HG02884 (cell line): ENCODE data around the gene ALKBH6.
A peak's percentile ranks its signal among the peaks of the same experiment; 100 is the strongest.

ENCODE experiments used
- ATAC-seq: cut with Tn5 transposase; IDR thresholded peaks from one replicate; pipeline ENCODE4 v1.9.1; 2021; ENCODE audit warnings: mild to moderate bottlenecking, moderate library complexity; ENCODE audit not compliant: unreplicated experiment

The ALKBH6 gene

DNA sequence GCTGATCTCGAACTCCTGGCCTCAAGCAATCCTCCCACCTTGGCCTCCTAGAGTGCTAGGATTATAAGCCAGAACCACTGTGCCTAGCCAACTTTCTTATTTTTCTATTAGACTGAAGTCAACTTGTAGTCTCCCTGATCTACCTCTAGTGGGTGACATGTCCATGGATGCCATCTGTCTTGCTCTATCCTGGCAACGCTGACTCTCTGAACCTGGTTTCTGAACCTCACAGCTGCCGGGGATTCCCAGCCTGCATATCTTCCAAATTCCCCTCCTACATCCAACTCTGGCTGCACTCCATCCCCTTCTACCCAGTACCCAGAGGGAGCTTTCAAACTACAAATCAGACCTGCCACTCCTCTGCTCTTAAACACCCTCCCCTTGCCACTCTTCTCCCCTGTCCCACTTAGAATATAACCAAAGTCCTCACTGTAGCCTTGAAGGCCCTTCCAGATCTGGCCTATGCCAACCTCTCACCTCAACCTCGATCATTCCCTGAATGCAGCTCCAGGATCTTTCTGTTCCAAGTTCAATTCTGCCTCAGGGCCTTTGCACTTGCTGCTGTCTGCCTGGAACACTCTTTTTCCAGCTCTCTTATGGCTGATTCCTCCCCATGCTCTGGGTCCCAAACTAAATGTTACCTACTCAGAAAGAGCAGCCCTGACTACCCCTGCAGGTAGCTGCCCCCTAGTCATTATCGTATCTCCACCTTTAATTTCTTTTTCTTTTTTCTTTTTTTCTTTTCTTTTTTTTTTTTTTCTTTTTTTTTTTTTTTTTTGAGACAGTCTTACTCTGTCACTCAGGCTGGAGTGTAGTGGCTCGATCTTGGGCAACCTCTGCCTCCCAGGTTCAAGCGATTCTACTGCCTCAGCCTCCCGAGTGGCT, 16.5 kb upstream of the ALKBH6 start:
- ATAC-seq: no peak

DNA sequence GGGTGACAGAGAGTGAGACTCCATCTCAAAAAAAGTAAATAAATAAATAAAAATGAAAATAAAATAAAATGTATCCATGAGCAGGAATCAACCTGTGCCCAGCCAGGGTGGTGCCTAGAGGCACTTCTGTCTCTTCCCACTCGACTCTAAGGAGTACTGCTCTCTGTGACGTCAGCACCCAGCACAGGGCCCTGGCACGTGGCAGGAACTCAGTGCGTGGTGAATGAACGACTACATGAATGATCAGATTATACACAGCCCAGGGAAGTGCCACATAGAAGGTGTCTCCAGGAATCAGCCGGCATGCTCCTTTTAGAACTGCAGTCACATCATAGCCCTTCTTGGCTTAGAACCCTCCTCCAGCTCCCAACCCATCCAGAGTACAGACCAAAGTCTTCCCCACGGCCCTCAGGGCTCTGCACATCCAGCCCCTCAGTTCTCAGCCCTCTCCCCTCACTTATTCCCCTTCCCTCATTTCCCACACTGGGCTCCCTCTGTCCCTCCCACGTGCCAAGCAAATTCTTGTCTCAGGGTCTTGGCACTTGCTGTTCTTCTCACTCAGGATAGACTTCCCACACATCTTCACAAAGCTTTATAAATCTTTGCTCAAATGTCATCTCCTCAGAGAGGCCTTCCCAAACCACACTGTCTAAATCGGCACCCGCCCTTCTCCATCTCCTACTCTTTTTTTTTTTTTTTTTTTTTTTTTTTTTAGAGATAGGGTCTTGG, 14.5 kb upstream of the ALKBH6 start:
- no peak for ATAC-seq

DNA sequence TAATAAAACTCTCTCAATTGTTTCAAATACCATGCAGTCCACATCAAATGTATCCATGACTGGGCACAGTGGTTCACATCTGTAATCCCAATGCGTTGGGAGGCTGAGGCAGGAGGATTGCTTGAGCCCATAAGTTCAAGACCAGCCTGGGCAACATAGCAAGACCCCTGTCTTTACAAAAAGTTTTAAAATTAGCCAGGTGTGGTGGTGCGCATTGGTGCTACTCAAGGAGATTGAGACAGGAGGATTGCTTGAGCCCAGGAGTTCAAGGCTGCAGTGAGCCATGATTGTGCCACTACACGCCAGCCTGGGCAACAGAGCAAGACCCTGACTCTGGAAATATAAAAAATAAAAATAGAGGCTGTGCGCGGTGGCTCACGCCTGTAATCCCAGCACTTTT, 13.7 kb upstream of the ALKBH6 start:
- no peak for ATAC-seq

DNA sequence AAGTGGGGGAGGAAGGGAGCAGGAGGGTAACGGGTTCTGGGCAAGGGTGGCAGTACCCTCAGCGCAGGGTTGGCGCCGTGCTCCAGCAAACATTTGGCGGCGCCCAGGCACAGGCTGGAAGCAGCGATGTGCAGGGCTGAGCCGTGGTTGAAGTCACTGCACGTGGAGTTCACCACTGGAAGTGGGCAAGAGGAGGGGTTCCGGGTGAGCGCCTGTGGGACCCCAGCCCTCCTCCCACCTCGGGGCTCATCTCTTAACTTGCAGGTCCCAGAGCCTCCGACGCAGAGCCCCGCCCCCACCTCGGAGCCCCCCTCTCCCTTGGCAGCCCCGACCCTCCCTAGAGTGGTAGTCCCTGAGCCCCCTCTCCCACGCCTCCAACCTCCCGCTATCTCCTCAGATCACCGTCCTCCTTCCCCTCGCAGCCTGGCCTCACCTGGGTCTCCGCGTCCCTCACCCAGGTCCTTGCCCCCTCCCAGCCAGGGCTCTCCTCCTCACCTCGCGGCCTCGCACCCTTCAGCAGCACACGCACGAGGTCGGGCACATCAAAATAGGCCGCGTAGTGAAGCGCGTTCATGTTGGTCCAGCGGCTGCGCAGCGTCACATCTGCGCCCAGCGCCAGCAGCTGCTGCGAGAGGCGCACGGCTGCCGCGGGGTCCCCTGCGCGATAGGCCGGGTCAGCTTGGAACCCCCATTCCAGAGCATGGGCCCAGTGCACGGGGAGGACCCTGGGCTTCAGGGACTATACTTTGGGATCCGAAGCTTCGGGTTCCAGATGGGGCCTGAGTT, 12.3 kb upstream of the ALKBH6 start:
- no peak for ATAC-seq

DNA sequence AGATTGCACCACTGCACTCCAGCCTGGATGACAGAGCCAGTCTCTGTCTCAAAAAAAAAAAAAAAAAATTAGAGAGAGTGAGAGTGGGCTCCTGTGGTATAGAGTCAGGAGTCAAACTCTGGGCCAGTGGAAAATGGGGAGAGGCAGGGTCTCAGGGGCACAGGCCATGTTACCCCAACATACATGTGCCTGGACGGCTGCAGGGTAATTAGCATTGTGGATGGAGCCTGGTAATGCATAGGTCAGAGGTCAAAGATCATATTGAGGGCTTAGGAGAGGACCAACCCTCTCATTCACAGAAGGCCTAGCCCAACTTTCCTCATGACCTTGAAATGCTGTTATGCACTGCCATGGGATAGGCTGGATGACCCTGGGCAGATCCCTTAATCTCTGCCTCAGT, 11.5 kb upstream of the ALKBH6 start:
- no peak for ATAC-seq

DNA sequence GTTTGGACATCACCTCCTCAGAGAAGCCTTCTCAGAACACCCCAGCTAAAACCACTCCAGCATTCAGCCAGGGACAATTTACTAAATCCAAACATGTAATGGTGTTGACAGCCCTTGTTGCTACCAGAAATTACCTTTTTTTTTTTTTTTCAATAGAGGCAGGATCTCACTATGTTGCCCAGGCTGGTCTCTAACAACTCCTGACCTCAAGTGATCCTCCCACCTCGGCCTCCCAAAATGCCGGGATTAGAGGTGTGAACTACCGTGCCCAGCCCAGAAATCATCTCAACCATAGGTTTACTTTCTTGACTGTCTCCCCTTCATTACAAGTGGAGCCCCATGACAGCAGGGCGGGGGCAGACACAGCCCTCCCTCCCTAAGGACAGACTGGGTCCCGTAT, 9.4 kb upstream of the ALKBH6 start:
- no peak for ATAC-seq

DNA sequence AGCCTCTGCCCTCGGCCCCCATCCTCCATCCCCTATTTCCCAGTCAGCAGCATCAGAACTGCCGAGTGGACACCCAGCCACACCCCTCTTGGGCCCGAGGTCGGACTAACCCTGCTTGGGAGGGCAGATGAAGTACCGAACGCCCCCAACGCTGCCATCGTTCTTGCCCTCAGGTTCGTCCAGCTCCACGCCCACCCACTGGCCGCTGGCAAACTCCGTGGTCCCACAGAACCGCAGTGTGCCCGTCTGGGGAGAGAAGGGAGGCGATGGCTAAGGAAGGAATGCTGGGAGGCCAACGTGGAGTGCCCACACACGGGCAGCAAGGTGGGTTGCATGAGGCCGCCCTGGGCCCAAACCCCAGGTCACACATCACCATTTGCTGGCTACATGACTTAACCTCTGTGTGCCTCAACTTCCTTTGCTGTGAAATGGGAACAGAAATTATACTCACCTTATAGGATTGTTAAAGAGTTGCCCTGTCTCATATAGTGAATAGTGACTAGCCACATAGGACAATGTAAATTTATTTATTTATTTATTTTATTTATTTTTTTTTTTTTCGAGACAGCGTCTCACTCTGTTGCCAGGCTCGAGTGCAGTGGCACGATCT, 5.2 kb upstream of the ALKBH6 start:
- ATAC-seq: no peak

DNA sequence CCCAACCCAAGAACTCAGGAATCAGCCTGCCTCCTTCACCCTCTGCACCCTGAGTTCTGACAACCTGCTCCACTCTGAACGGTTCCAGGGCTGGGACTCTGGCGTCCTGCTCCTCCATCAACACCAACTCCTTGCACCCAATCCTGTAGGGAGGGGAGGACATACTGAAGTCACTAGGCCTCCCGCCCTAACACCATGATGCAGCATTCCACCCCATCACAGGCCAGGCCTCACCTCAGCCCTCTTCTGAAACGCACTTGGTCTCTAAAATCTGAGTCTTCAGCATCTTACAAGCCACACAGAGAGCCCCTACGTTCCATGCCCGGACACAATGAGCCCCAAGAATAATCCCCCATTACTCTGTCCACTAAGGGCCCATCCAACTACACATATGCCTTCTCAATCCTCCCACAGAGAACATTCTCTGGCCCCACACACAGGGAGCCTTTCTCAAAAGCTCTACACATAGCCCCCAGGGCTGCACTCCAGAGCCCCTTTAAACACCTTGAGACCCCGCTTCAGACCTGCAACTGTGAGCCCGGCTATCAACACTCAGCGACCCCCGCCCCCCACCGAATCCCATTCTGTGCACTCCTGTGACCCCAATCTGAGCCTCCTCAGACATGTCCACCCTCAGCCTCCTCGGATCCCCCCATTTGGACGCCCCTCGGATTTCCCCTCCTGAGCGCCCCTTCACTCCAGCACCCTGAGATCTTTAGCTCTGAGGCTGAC, 567 bp downstream of the ALKBH6 start:
- ATAC-seq: no peak

DNA sequence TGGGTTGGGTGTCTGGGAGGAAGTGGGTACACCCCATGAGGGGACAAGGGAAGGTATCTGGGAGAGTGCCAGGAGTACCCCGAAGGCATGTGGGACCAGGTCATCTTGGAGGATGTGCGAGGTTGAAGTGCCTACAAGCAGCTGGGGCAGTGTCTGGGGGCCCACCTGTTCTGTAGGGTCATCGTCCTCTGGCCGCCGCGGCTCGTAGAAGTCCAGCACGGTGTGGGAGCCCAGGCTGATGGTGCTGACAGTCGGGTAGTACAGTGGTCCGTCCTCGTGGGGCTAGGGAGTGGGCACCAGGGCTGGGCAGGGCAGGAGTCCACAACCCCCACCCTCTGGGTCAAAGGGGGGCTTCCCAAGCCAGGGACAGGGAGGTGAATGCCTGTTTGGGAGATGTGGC, 3.6 kb downstream of the ALKBH6 start:
- ATAC-seq: no peak

DNA sequence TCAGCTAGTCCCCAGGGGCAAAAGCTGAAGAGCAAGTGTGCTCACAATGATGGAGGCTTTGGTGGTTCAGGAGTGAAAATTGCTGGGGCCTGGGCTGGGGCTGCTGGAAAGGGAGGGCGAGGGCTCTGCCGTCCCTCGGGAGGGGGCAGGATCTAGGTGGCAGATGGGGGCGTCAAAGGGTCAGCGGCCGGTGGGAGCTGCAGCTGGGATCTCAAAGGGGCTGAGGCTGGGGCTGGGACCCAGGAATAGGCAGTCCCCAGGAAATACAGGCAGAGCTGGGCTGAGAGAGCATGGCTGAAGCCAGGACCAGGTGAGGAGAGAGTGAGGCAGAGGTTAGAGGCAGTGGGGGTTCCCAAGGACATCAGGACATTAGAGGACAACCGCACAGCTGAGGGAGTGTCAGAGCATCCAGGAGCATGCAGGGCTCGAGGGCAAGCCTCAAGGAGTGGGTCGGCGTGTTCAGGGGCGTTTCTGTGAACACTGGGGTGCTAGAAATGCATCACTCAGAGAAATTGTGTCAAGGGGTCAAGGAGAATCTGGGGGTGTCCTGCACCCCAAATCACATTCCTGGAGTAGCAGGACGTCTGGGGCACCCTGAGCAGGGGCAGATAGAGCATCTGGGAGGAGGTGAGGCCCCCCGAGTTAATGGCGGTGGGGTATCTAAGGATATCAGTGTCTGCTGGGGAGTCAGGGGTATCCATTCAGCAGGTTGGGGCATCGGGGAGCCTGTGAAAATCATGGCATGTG, 4.2 kb downstream of the ALKBH6 start:
- no peak for ATAC-seq

DNA sequence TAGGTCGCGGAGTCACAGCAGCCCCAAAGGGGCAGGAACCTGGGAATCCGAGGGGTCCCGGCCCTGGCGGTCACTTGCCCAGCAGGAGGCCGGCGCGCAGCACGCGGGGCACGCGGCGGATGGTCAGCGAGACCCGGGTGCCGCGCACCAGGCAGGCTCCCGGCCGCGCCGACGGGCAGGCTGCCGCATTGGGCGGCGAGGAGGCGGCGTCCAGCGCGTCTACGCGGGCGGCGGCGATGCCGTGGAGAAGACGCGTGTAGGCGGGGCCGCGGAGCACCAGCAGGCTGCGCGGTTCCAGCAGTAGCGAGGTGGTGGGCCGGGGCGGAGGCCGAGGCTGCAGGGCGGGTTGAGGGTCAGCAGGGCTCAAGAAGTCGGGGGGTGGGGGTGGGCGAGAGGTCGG, 4.8 kb downstream of the ALKBH6 start:
- ATAC-seq: no peak

DNA sequence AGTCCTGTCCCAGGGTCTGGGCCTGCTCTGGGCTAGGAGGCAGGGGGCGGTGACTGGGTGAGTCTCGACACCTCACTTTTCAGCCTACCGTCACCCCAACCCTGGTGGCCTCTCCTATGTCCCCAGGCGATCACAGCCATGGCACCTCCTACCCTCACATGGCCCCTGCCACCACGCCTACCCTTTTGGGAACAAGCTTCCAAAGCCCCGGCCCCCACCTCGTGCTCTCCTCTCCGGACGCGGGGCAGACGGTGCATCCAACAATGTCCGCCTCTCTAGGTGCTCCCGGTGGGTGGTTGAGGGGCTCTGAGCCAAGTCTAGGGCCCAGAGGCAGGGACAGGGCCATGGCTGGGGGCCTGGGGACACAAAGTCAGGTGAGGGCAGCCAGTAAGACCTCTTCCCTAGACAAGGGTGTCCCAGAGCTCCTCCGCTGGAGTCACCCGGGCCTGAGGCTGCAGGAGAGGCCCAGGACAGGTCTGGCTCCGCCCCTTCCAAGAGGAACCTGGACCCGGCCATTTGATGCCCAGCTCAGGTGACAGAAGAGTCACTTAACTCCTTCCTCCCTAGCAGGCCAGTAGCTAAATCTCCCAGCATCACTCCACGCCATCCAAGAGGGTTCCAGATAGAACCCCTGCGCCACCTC, 5.6 kb downstream of the ALKBH6 start, which contains the start of gene SYNE4:
Gene SYNE4, minus strand, starts transcription at position 478 of the 643 bp plus-strand sequence. Its CDS starts 132 bp downstream, at position 346.
- no peak for ATAC-seq

DNA sequence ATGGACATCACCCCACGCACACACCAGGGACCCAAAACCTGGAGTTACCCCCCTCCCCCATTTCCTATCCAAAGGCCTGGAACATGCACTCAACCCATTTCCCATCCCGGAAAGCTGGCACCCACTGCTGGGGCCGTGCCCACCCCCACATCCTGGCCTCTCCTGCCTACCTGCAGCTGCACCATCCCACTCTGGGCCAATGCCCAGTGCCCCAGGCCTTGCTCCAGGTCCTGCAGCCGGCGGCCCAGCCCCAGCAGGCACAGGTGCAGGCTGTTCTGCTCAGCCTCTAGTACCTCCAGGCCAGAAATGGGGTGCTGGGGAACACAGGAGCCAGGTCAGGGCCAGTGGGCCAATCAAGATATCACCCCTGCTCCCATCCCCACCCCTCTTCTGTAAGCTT, 7.1 kb downstream of the ALKBH6 start:
- ATAC-seq: no peak

DNA sequence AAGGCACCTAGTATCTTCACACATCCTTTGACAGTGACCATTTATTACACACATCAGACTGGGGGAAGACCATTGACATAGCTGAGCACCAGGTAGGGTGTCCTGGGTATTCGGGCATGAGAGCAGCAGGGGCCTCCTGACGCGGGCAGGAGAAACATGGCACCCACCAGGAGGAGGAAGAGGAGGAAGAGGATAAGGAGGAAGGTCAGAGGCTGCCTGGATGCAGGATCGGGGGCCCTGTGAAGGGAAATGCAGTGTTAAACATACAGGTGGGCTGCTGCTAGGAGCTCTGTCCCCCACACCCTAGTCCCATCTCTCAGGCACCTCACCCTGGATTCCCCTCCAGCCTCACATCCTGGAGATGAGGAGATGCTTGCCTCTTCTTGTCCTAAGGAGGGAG, 10.7 kb downstream of the ALKBH6 start:
- ATAC-seq: no peak

DNA sequence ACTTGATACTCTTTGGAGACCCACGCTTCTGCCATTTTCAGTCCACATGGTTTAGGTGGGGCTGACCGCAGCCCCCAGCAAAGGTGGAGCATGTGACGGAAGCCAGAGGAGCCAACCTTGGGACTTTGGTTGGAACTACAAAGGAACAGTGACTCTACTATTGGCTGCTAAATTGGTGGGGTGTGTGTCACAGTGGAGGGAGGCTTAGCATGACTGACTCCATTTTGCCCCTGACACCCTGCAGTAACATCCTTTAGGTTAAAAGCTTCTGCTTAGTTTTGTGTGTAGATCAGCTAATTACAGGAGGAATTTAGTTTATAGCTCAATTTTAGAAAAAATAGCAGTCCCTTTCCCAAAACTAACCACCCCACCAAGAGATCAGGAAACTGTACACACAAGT, 12.4 kb downstream of the ALKBH6 start:
- no peak for ATAC-seq

DNA sequence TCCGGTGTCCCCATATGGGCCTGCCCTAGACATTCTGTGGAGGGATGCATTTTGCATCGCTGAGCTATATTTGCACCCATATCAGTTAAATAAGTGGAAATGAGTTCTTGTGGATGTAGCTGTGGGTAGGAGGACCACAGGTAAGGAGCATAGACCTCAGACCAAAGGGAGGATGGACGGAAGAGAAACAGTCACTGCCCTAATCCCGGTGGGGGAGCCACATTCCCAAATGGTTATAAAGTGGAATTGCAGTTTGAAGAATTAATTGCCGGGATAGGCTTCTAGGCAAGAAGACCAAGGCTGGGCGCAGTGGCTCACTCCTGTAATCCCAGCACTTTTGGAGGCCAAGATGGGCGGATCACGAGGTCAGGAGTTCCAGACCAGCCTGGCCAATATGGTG, 17.2 kb downstream of the ALKBH6 start:
- no peak for ATAC-seq

DNA sequence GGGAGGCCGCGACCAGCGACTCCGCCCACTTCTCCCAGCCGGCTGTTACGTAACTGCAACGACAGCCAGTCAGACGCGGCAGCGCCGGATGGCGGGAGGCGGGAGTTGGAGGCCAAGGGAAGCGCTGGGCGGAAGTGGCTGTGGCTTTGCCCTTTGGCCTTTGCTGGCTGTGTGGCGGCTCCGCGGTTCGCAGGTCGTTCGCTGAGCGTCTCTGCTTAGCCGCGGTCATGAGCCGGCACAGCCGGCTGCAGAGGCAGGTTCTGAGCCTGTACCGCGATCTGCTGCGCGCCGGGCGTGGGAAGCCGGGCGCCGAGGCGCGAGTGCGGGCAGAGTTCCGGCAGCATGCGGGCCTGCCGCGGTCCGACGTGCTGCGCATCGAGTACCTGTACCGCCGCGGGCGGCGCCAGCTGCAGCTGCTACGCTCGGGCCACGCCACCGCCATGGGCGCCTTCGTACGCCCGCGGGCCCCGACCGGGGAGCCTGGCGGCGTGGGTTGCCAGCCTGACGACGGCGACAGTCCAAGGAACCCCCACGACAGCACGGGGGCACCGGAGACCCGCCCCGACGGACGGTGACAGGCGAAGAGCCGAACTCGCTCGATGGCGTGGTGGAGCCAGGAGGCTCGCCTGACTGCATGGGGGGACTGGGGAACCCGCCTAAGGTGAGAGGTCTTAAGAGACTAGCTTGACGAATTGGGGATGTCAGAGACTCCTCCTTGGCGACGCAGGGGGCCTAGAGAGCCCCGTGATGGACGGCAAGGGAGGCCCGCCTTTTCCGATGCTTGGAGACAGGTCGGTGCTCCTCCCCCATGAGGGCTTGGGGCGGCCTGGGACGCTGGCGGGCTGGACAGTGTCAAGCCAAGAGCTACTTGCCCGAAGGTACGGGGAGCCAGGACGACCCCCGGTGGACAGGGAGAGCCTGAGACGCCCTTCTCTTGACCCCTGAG, 18.7 kb downstream of the ALKBH6 start, which contains the start of gene SDHAF1:
Gene SDHAF1, plus strand, starts transcription at position 141 of the 946 bp plus-strand sequence. Its CDS starts 87 bp downstream, at position 228.
- ATAC-seq: peak; percentile 81
